Upper lobe of left lung (tissue), 4 donors: ENCODE results near the gene PTPRO.

Source experiments
- CTCF ChIP-seq, 6 experiments: fragments of 450-650 bp in 4 of 6; fragments of 200-600 bp in 2 of 6; sonication (generic) in 2 of 6; IDR thresholded peaks; one replicate each; pipeline ENCODE4 v1.5.1; 2016 to 2019; ENCODE audit warnings: antibody characterized with exemption in 6 of 6
- EP300 ChIP-seq, 4 donors: sonication (generic); formaldehyde crosslinking; IDR thresholded peaks; one replicate each; pipeline ENCODE4 v1.5.1; 2017; ENCODE audit warnings: antibody characterized with exemption in 4 of 4, control low read depth in 2 of 4
- POLR2A ChIP-seq, 4 donors: fragments of 450-650 bp; IDR thresholded peaks; one replicate each; pipeline ENCODE4 v1.5.1; 2016 to 2017; ENCODE audit warnings: antibody characterized with exemption in 4 of 4, mild to moderate bottlenecking in 2 of 4
- POLR2AphosphoS5 ChIP-seq, 2 donors: sonication (generic); formaldehyde crosslinking; IDR thresholded peaks; one replicate each; pipeline ENCODE4 v1.5.1; 2017; ENCODE audit warnings: antibody characterized with exemption in 2 of 2

GRCh38 chr12:15389561-15389960 is 67.3 kb downstream of the PTPRO start:
- TF ChIP-seq CTCF (IDR thresholded peaks at IDR 0.05) = no peak
- no peak for TF ChIP-seq EP300 (IDR thresholded peaks at IDR 0.05)
- TF ChIP-seq POLR2AphosphoS5 (IDR thresholded peaks at IDR 0.05) = no peak
- TF ChIP-seq POLR2A (IDR thresholded peaks at IDR 0.05) = no peak
